GM06990 (cell line): Measurements from ENCODE around the gene ICAM3.
A peak's percentile ranks its signal among the peaks of the same experiment; 100 is the strongest.

ENCODE experiments used
- DNase-seq: peaks from one replicate; pipeline ENCODE4 v3.0.0-alpha.2; 2011; ENCODE audit not compliant: insufficient read length; ENCODE audit errors: extremely low read depth
- H3K27me3 ChIP-seq: replicated peaks from 2 replicates; pipeline ENCODE4 v1.6.0; 2011; ENCODE audit warnings: low read length; ENCODE audit not compliant: control insufficient read depth, insufficient read depth
- H3K36me3 ChIP-seq: 2 replicates; pipeline ENCODE4 v1.5.1; 2011; ENCODE audit warnings: low read length; ENCODE audit not compliant: control insufficient read depth, insufficient read depth
- H3K4me3 ChIP-seq: replicated peaks from 2 replicates; pipeline ENCODE4 v1.5.1; 2011; ENCODE audit warnings: low read depth, mild to moderate bottlenecking, control low read depth, low read length
- CTCF ChIP-seq: IDR thresholded peaks from 2 replicates; pipeline ENCODE4 v1.5.1; 2011; ENCODE audit warnings: low read length, control low read depth, mild to moderate bottlenecking, inconsistent platforms; ENCODE audit not compliant: insufficient read depth, poor library complexity, severe bottlenecking

The ICAM3 gene

GRCh38 chr19:10291554-10292205 lies 47.7 kb downstream of the ICAM3 start:
- DNase-seq, result no peak
- no peak for TF ChIP-seq CTCF
- Histone ChIP-seq H3K4me3 (peak overlapping the region; percentile 55), H3K36me3 (no peaks in the 10 kb centered on the region), H3K27me3 (no peaks in the 10 kb centered on the region)

GRCh38 chr19:10290876-10291553 lies 48.4 kb downstream of the ICAM3 start:
- DNase-seq, result peak; percentile 69
- no peaks in the 10 kb centered on the region for H3K36me3 ChIP-seq
- H3K27me3 ChIP-seq, result no peaks in the 10 kb centered on the region
- peak overlapping the region; percentile 55 for H3K4me3 ChIP-seq
- no peak for TF ChIP-seq CTCF

GRCh38 chr19:10290357-10290875 lies 49.0 kb downstream of the ICAM3 start:
- TF ChIP-seq CTCF, result no peak
- DNase-seq, result peak; percentile 43
- no peaks in the 10 kb centered on the region for H3K27me3 ChIP-seq
- H3K4me3 ChIP-seq, result peak overlapping the region; percentile 55
- peaks cover 2% of the 10 kb centered on the region for H3K36me3 ChIP-seq

GRCh38 chr19:10289836-10290356 lies 49.5 kb downstream of the ICAM3 start, which contains the start of gene ICAM5:
TSS of gene ICAM5 (plus strand) at chr19:10289952. CDS start at chr19:10290044, 92 bp downstream.
- H3K4me3 ChIP-seq, result peak within 1 kb of the TSS; percentile 55
- TF ChIP-seq CTCF, result no peak
- peak; percentile 72 for DNase-seq
- no peaks in the 10 kb centered on the region for H3K27me3 ChIP-seq
- H3K36me3 ChIP-seq, result peaks cover 7% of the 10 kb centered on the region

GRCh38 chr19:10289167-10289835 lies 50.1 kb downstream of the ICAM3 start:
- Histone ChIP-seq H3K27me3 (no peaks in the 10 kb centered on the region), H3K4me3 (peak overlapping the region; percentile 55), H3K36me3 (peaks cover 12% of the 10 kb centered on the region)
- no peak for TF ChIP-seq CTCF
- DNase-seq, result peak; percentile 86
